ENCODE measurements around the gene NTN4.

The NTN4 gene

DNA sequence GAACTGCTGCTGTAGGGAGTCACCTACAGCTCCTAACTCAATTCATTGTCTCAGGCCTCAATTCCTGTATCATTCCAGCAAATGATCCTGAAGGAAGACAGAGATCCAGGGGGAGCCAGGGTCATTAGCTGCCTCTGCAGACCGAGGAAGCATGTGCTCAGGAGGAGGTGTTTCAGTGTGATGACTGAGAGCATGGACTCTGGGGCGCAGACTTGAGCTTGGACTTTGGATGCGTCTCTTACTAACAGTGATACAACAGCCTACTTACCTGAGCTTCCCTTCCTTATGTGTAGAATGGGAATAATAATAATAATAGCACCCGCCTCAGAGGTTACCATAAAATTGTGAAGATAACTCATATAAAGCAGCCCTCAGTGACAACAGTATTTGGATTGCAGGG is 147.3 kb downstream of the NTN4 start:
- TF ChIP-seq, protein P1, sequence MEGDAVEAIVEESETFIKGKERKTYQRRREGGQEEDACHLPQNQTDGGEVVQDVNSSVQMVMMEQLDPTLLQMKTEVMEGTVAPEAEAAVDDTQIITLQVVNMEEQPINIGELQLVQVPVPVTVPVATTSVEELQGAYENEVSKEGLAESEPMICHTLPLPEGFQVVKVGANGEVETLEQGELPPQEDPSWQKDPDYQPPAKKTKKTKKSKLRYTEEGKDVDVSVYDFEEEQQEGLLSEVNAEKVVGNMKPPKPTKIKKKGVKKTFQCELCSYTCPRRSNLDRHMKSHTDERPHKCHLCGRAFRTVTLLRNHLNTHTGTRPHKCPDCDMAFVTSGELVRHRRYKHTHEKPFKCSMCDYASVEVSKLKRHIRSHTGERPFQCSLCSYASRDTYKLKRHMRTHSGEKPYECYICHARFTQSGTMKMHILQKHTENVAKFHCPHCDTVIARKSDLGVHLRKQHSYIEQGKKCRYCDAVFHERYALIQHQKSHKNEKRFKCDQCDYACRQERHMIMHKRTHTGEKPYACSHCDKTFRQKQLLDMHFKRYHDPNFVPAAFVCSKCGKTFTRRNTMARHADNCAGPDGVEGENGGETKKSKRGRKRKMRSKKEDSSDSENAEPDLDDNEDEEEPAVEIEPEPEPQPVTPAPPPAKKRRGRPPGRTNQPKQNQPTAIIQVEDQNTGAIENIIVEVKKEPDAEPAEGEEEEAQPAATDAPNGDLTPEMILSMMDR (IDR thresholded peaks at IDR 0.05; ENCODE audit: insufficient read depth, low read length, missing control alignments) = no peak
- no peak overlapping the region for H3K4me3 ChIP-seq (ENCODE audit: low read depth, low read length)
- CTCF ChIA-PET = interaction anchor here (0.7 to 1.0 kb wide), 3 partner anchors 10 to 182 kb away, joined by 3 read pairs; no protein-coding TSS in a partner anchor
- POLR2A ChIA-PET = no interaction called here
- no peak for DNase-seq (ENCODE audit: low read depth, low spot score)

DNA sequence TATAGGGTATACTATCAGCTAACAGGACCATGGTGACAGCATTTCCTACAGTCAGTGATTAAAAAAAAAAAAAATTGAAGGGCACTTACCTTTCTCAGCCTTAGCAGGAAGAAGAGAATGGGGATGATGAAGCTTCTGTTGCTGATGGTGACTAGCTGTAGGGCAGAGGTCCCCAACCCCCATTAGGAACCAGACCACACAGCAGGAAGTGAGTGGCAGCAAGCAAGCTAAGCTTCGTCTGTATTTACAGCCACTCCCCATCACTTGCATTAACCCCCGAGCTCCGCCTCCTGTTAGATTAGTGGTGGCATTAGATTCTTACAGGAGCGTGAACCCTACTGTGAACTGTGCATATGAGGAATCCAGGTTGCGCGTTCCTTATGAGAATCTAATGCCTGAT is 148.0 kb downstream of the NTN4 start:
- H3K4me3 ChIP-seq (ENCODE audit: low read depth, low read length) = no peak overlapping the region
- POLR2A ChIA-PET = no interaction called here
- no peak for DNase-seq (ENCODE audit: low read depth, low spot score)
- CTCF ChIA-PET = interaction anchor here (0.7 to 1.0 kb wide), 3 partner anchors 9 to 183 kb away, joined by 3 read pairs; no protein-coding TSS in a partner anchor
- TF ChIP-seq, protein P1 (IDR thresholded peaks at IDR 0.05; ENCODE audit: insufficient read depth, low read length, missing control alignments) = no peak

DNA sequence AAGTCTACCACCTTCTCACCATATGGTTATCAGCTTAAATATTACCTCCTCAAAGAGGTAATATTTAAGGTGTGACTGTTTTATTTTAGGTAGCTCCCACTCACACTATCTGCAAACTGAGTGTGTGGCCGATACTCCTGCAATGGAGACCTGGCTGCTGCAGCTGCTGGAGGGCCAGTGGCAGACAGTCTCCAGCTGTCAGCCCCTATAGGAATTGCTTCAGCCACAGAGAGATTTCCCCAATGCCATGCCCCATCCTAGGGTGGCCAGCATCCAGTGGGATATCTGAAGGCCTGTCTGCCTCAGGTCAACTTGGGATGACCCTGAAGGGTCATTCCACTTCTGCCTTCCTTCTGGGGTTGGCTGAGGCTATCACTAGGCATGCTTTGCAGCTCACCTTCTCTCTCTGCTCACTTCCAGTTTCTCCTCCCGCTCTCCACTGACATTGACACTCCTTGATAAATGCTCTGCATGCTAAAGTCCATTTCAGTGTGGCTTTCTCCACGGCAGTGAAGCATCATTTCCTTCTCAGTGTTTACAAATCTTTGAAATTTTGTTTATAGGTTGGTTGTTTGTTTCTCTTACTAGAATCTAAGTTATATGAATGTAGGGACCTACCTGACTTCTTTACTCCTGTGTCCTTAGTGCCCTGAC is 149.1 kb downstream of the NTN4 start:
- ChIA-PET CTCF (no interaction called here), POLR2A (no interaction called here)
- no peak for DNase-seq (ENCODE audit: low read depth, low spot score)
- TF ChIP-seq, protein P1 (IDR thresholded peaks at IDR 0.05; ENCODE audit: insufficient read depth, low read length, missing control alignments) = no peak
- no peak overlapping the region for H3K4me3 ChIP-seq (ENCODE audit: low read depth, low read length)

DNA sequence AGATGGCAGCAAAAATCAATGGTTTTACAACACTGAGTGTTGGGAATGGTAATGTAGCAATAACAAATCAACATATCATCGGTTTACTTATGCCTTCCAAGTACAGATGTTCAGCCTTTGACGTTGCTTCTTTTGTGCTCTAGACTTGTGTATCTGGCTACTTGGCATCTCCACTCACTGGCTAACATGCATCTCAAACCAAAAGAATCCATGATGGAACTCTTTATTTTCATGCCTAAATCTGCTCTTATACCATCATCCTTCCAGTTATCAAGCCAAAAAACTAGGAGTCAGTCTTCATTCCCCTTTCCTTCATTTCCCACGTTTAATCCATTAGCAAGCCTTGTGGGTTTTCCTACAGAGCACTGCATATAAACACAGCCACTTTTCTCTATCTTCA is 150.0 kb downstream of the NTN4 start:
- TF ChIP-seq, protein P1 (IDR thresholded peaks at IDR 0.05; ENCODE audit: insufficient read depth, low read length, missing control alignments) = no peak
- no peak for DNase-seq (ENCODE audit: low read depth, low spot score)
- no peak overlapping the region for H3K4me3 ChIP-seq (ENCODE audit: low read depth, low read length)
- ChIA-PET POLR2A (no interaction called here), CTCF (interaction anchor here (1.0 kb wide), 1 partner anchor 8 kb away, joined by 3 read pairs; no protein-coding TSS in a partner anchor)

DNA sequence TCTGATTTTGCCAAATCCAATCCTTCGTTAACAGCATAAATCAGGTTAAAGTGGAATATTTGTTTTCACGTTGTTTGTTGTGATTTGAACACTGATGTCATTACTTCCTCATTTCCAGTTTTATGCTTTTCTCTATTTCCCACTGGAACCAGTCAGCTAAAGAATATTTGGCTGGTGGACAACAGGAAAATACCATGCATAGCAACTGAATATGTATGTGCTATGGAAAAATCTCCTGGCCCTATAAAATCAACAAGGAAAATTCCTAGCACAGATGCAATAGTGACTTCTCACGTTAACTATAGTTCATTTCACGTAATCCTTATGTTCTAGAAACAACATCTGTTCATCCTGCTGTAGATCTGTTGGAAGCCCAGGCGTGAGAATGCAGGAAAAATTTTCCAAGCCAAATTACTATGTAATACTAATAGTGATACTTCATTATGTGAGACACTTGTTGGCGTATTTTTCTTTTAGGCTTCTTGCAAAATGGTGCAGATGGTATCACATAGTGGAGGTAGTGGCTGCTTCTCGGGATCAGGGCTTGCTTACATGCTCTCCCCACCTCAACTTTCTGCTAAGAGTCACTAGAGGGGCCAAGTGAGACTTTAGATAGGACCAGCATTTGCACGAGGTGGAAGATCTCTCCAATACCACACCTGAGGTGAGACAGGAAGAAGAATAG is 153.0 kb downstream of the NTN4 start:
- peak; percentile 100 for DNase-seq (ENCODE audit: low read depth, low spot score)
- POLR2A ChIA-PET = interaction anchor here (1.0 kb wide), 1 partner anchor 9 kb away, joined by 4 read pairs; no protein-coding TSS in a partner anchor
- no peak overlapping the region for H3K4me3 ChIP-seq (ENCODE audit: low read depth, low read length)
- CTCF ChIA-PET = interaction anchor here (2.0 kb wide), 1 partner anchor 10 kb away, joined by 11 read pairs; no protein-coding TSS in a partner anchor
- TF ChIP-seq, protein P1 (IDR thresholded peaks at IDR 0.05; ENCODE audit: insufficient read depth, low read length, missing control alignments) = no peak

DNA sequence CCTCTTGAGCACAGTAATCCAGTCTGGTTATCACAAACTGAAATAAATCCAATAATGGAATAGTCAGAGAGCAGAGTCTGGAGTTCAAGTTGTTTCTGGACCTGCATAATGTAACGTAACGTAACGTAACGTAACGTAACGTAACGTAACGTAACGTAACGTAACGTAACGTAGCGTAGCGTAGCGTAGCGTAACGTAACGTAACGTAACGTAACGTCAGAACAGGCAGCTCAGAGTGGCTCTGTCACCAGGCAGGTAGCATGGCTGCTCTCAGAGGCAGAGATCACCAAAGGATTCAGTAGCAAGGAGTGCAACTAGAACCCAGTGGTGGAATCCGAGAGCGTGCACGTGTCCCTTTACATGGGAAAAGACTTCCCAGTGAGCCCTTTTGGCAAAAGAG is 153.6 kb downstream of the NTN4 start:
- ChIA-PET CTCF (interaction anchor here (1.2 to 2.0 kb wide), 4 partner anchors 10 to 164 kb away, joined by 3 to 11 read pairs (median 4); no protein-coding TSS in a partner anchor), POLR2A (interaction anchor here (1.0 kb wide), 1 partner anchor 10 kb away, joined by 4 read pairs; no protein-coding TSS in a partner anchor)
- TF ChIP-seq, protein P1 (IDR thresholded peaks at IDR 0.05; ENCODE audit: insufficient read depth, low read length, missing control alignments) = no peak
- no peak overlapping the region for H3K4me3 ChIP-seq (ENCODE audit: low read depth, low read length)
- no peak for DNase-seq (ENCODE audit: low read depth, low spot score)
